NK-92 treated with Interleukin-12 subunit alpha and Interleukin-12 subunit beta, amount 100 ng/mL, for 24 hours (cell line): ENCODE data around the gene SNX15.

Experiments used
- DNase-seq: peaks from one replicate; lab custom pipeline; 2025; lab: John Stamatoyannopoulos, UW

SNX15 gene

DNA sequence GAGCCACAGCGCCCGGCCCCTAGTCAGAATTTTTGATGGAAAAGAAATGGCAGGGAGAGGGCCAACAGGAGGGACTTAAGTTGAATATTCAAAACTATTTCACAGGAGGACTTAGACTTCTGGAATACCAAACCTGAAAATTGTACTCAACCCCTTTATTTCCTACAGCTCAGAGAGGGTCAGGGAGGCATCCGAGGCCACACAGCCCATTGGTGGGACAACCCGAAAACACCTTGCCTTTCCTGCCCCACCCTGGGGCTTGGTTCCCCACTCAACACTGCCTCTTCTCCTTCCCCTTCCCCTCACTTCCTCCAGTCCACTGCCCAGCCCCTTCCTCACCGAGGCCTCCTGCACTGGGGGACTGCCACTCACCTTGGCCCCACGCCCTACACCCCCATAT lies 29.8 kb downstream of the SNX15 start:
- DNase-seq: no peak

DNA sequence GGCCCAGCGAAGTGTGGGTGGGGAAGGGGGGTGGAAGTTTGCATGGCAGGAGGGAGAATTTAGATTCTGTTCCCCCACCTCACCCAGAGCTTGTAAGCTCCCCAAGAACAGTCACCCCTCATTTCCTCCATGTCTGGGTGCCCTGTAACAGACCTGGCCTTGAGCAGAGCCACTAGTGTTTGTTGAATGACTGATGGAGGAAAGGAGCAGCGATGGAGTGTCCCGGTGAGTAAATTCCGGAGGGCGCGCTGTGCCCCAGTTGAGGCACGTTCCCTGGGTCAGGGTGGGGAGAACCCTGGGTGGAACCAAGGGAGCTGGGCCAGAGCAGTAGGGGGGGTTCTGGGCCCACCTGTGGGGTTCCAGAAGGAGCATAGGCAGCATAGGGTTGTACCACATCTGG lies 30.3 kb downstream of the SNX15 start:
- no peak for DNase-seq

DNA sequence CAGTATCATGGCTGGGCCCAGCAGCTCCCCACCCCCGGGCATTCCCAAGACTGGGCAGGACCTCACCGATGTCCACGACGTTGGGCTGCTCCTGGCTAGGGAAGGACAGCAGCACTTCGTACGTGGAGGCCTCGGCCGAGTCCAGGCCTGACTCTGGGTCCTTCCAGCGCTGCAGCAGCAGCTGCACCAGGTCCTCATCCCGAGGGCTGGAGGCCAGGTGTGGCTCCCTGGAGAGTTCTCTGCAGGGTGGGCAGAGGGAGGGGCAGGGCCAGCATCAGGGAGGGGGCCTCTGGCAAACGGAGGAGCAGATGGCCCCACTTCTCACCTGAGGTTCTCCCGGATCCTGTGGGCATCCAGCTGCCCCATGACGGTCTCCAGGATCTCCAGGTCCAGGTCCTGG lies 30.8 kb downstream of the SNX15 start:
- DNase-seq: no peak

DNA sequence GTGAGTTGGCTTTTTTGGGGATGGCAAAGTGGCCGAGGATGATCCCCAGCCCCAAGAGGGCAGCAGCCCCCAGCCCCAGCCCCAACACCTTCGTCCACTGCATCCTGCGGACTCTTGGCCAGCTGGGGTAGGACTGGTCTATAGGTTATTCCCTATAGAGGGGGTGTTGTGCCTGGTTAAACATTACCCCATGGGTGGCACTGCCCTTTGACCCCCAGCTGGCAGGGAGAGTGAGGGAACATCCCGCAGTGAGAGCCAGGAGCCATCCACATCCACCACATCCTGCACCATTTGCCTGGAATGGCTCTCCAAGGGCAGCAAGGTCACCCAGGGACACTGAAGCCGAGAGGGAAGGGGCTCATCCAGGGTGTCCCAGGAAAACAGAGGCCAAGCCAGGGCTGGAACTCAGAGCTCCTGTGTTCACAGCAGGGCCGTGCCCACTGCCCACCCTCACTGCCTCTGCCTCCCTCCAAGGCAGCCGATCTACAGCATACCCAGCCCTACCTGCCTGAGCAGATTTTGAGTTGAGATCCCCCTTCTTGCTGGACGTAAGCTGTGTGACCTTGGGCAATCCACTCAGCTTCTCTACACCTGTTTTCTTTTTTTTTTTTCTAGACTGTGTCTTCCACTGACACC lies 31.3 kb downstream of the SNX15 start, which contains the start of gene NAALADL1:
Gene NAALADL1, minus strand, starts transcription at position 135 of the 636 bp plus-strand sequence. Its CDS starts 32 bp downstream, at position 103.
- DNase-seq: no peak

DNA sequence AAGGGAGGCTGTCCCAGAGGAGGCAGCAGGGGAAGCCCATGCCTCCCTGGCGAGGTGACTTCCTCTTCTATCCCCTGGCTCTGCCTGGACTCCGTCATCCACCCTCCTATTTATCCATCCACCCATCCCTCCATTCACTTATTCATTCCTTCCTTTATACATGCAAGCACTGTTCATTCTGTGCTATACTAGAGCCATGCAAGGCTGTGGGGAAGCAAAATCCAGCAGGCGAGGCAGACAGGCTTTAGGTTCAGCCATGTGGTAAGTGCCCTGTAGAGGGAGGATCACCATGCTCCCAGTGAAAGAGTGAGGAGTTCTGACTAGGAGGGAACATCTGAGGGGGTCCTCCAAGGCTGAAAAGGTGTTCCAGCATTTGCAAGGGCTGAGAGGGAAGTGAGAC lies 32.3 kb downstream of the SNX15 start:
- no peak for DNase-seq

DNA sequence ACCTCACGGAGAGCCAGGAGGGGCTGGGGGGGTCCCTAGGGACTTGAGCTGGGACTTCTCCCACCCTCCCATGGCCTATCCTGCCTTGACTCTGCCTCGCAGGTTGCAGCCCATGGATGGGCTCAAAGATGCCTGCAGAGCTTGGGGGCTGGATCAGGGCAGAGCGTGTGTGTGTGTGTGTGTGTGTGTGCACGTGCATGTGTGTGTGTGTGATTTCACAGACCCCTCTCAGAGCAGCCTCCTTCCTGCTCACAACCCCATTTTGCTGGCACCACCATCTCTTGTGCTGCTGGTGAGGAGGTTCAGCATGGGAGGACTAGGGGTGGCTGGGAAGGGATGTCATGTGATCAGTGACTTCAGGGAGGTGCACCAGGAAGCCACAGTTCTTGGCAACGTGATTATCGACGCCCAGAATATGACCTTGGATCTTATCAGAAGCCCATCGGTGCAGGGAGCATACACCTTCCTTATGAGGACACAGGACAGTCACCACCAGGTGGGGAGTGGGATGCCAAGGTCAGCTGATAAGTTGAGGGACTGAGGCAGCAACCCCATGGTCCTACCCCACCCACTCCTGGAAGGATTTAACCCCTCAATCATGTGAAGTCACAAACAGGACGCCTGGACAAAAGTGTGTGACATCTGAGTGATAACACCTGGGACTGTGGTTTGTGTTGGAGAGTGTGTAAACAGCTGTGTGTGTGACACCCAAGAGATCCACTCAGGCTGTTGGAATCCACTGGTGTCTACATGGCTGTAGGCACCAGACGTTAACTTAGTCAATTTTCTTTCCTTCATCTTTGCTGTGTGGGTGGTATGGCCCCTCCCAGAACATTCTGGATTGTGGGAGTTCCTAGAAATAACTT lies 33.0 kb downstream of the SNX15 start:
- no peak for DNase-seq

DNA sequence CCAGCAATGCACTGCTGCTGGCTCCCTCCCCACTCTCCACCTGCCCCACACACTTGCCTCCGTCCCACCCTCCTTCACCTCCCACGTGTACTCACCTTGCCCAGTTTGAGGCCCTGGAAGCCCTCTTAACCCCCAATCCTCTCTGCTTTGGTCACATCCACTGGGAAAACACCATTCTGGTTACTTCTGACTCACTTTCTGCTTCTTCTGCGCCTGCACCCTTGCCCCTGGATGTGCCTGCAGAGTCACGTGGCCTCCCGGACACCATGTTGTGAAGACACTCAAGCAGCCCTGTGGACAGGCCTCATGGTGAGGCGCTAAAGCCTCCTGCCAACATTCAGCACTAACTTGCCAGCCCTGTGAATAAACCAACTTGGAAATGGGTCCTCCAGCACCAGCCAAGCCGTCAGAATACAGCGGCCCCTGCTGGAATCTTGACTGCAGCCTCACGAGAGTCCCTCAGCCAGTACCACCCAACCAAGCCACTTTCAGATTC lies 33.7 kb downstream of the SNX15 start:
- DNase-seq: no peak

DNA sequence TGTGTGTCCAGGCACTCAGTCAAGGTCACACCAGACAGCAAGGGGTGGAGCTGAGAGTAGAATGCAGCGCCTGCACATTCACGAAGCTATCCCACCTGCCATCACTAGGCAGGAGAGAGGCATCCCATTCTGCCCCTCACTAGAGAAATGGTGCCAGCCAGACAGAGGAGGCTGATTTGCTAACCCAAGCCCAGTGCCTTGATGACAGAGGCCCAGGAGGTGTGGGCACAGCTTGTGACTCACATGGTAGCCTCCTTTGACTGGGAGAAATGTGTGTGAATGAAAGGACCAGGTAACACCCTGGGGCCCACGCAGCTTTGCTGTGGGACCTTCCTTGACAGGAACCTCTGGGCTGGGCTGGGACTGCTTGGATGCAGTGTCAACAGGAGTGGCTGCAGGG lies 36.3 kb downstream of the SNX15 start:
- no peak for DNase-seq

DNA sequence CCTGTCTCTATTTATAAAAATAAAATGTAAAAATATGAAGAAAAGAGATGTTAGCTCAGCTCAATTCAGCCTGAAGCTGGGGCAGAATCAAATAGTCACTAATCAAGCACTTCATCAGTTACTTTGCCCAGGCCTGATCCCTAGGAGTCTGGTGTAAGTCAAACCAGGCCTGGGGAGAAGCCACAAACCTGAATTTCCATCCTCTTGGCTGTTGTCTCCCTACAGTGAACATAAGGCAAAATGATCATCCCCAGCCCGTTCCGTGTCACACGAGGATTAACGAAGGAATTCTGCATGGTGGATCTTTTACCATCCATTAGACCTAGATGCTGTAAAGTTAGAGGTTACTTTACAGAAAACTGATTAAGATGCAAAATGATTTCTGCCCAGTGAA lies 37.6 kb downstream of the SNX15 start:
- no peak for DNase-seq

DNA sequence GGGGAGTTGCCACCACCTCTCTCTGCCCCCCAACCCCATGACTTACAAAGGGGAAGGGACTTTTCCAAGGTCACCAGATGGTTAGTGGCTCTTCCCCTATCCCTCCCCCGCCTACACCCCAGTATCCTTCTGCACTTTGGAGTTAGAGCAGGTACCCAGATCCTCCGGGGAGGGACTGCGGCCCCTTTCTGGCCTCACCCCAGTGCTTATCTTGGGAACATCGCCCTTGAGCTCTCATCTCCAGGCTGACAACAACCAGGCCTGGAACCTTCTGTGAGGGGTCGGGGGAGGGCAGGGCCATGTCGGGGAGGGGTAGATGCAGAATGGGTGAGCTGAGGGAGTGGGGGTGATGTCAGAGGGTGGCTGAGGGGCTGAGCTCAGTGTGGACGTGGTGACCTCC lies 38.6 kb downstream of the SNX15 start:
- DNase-seq: no peak

DNA sequence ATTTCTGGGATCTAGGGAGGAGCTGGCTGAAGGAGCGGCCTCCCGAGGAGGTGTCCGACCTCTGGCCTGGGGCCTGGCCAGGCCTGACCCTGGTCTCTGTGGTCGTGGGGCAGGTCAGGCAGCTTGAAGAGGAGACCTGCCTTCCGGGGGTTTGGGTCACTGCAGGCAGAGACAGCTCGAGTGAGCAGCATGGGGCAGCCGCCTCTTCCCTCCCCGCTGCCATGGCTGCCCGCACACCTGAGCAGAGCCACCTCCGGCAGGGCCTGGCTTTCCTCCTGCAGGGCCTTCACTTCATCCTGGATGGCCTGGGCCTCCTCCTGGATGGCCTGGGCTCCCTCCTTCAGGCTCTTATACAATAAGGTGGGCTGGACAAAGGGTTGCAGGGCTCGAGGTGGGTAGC lies 39.1 kb downstream of the SNX15 start:
- DNase-seq: no peak

DNA sequence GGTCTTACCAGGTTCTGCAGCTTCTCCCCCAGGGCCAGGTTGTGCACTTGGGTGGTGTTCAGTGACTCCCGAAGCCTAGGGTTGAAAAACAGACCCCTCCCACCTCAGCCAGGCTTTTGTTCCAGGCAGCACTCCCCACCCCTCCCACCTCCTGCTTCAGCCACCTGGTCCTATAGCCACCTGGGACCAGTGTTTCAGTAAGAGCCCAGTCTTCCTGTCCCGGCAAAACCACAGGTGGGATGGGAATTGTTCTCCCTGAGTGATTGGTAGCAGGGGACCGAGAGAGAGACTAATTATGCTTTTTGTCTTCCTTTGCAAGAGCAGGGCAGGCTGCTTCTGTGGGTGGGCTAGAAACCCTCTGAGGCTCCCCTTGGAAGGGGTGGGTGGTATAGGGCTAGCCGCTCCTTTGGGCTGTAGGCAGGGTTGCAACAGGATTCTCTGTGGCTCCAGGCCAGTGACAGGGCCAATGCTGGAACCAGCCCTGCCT lies 39.6 kb downstream of the SNX15 start:
- DNase-seq: no peak

DNA sequence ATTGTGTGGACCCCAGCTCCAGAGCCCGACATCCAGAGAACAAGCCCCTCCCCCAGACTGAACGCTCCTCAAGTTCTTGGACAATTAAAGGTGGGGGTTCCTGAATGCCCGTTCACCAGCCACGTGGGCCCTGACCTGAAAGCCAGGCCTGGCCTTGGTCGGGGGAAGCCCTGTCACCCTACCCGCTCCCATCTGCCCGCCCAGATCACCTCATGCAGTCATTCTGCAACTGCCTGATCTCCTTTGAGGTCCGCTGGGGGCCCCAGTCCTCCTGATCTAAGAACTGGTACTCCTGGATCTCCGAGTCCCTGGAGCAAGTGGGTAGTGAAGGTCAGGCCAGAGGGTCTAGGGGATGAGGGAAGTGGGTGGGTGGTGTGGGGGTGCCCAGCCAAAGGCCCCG lies 40.2 kb downstream of the SNX15 start:
- no peak for DNase-seq

DNA sequence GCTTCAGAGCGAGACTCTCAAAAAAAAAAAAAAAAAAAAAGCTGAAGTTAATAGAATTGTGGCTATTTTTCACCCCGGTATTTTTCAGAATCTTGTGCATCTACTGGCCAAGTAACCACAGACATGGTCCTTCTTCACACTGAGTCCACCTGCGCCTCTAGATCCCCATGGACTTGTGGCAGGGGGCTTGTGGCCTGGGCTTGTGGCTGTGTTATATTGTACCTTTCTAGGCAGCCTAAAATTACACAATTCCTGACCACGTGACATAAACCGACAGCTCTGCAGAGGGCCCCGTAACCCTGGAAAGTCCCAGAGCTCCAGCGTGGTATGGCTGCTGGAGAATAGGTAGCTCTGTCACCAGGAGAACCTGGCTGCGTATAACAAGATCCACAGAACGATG lies 42.0 kb downstream of the SNX15 start:
- DNase-seq: peak; percentile 63

DNA sequence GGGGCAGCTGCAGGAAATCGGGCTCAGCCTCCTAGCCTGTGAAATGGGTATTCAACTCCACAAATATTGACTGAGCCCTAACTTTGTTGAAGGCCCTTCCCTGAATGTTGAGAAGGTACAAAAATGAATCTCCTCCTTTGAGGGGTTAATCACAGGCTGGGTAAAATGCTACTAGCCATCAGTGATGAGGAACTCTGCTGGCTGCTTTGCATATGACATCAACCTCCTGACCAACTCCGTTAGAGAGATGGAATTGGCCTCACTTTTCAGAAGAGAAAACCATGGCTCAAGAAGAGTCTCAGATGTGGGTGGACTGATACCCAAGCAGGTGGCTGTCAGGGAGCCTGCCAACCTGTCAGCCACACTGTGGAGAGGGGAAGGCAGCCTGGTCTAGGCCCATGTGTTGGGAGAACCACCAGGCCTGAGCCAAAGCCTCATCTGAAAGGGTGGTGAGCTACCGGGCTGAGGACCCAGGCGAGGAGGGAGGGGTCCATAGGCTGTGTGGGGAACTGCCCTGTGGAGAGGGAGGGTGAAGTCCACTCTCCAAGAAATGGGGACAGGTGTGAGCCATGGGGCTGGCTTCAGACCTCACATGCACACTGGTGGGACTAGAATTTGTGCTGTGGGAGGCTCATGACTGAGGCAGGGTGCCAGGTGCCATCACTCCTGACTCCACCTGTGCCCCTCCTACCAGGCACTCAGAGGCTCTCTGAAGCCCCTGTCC lies 44.8 kb downstream of the SNX15 start:
- no peak for DNase-seq

DNA sequence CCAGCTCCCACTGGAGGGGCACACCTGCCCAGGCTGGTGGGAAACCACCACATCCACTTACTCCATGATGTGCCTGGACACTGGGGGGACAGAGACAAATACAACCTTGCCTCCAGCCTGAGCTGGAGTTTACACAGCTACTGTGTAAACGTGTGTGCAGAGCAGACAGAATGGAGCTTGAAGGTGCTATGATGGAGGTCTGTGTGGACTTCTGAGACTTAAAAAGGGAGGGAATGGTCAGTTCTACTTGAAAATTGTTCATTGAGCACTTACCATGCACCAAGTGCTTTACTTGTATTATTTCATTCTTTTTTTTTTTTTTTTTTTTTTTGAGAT lies 45.4 kb downstream of the SNX15 start:
- DNase-seq: no peak

DNA sequence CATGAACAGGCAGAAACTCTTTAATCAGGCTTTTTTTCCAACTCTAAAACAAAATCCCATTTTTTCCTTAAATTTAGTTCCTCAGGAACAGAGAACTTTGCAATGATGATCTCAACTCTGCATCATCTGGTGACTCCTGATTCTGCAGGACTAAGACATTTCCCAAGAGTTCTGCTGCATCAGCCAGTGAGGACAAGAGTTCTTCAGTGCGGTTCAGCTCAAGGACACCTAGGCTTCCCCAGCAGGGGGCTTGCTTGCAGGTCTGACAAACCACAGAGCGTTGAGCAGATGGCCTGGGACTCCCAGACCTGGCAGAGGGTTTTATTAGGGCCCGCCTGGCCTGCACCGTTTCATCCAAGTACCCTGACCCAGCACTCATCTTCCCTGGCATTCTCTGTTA lies 50.2 kb downstream of the SNX15 start:
- no peak for DNase-seq

DNA sequence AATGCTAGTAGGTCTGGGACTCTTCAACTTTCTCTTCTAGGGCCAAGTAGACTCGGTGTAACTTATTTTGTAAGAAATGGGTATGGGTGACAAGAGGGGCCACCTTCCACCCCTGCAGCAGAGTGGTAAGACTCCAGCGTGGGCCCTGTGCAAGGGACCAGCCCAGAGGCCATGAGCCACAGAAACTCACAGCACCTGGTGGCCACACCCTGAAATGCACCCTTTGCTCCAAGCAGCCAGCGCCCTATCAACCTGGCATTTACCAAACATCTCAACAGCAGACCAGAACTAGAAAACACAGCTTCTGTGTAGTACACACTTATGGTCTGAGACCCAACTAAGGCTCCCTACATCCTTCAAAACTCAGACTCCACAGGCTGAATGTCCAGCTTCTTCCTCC lies 50.9 kb downstream of the SNX15 start:
- peak; percentile 30 for DNase-seq

DNA sequence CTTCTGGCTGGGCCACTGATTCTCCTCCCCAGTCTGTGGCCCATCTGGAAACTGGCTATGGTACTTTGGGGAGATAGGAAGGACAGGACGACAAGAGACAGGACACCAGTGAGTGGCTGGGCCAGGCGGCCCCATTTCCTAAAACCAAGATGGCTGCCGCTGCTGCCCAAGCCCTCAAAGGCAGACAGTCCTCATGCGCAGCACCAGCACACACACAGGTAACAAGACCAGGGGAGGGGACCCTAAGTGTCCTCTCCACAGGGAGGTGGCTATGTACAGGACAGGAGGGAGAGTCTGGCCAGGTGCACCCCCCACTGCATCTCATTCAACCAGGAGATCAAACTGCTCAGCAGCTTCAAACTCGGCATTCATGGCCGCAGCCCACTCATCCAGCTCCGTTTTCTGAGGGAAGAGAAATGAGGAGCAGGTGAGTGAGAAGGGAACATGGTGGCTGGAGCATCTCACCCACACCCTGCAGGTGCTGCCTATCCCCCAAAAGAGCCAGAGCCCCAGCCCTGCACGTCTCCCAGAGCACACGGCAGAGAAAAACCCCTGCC lies 51.6 kb downstream of the SNX15 start:
- no peak for DNase-seq

DNA sequence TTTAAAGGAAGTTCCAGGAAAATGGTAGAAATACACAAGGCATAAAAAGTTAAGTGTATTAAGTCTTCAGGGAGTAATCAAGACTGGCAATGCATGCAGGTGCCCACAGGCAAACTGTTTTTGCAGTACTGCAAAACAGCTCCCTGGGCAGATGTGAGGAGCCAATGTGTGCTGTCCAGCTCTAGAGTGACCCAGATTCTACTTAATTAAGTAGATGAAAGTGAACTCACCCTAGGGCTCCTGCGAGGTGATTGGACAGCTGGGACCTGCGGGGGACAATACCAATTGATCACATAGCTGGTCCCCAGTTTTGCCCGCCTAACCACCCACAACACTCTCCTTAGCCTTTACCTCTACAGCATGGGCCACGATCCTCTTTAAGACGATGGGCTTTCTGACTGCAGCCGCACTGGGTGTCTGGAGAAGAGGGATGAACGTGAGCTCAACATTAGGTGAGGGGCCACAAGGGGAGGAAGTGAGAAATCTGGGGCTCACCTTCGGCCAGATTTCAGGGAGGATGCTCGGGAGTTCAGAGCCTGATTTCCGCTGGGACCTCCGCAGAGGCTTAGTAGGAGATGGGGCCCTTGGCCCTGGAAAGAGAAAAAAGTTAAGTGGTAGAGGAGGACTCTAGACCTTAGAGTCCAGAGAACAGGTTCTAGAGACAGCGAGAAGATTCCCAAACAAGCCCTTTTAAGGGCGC lies 56.0 kb downstream of the SNX15 start:
- DNase-seq: no peak

DNA sequence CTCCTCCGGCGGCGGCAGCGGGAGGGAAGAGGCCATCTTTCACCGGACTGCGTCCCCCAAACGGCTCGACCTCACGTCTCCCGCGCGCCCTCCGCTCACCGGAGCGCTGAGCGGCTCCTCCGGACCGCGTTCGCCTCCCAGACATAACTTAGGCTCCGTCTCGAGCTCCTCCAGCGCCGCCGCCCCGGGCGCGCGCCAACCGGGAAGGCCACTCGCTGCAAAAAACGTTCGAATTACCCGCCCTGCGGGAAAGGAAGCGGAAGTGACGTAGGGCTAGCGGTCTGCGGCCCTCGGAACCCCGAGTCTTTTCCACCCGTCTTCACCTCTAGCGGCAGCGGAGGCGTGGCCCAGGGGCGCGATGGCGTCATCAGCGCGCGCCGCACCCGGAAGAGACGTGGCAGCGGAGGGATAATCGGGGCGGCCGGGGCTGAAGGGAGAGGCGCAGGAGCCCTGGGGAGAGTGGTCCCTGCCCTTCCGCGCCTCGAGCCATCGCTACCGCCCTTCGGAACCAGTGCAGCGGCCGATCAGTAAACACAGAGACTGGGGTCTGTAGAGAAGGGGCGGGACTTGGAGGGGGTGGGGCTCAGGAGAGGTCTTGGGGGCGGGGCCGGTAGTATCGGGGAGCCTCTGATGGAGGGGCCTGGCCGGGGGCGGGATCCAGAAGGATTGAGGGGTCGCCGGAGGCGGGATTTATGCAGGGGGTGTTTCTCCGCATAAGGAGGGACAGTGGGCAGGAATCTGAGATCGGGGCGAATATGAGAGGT lies 56.8 kb downstream of the SNX15 start, which contains the start of the genes CDCA5 and ZFPL1:
Gene CDCA5, minus strand, starts transcription at position 207 of the 764 bp plus-strand sequence. Its CDS starts 62 bp downstream, at position 145.
Gene ZFPL1, plus strand, starts transcription at position 389 of the 764 bp plus-strand sequence. CDS start 477 bp downstream, outside the sequence.
- peak; percentile 91 for DNase-seq
